GM10266 (cell line): ENCODE results near the gene OSBPL10.

Source experiments
- DNase-seq: peaks from one replicate; pipeline ENCODE4 v3.0.0; 2012; ENCODE audit errors: extremely low spot score
- TF ChIP-seq, protein P1 (sequence below): IDR thresholded peaks from 2 replicates; pipeline ENCODE4 v1.5.1; 2012; ENCODE audit warnings: mild to moderate bottlenecking, low read depth; ENCODE audit not compliant: control insufficient read depth, insufficient read depth; ENCODE audit errors: missing control alignments

Gene OSBPL10

DNA sequence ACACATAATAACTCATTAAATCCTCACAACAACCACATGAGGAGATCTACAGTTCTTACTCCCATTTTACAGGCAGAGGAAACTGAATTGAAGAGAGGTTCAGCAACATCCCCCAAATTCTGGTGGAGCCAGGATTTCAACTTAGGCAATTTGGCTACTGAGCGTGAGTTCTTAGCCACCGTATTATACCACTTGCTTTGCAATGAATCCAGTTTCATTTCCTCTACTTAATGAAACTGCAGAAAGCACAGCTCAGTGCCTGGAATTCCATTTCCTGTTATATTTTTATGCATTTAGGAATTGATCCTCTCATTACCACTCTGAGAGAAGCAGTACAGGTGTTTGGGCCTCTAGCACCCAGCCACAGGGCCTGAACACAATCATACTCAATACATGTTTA, 4.8 kb upstream of the OSBPL10 start:
- TF ChIP-seq, protein P1, sequence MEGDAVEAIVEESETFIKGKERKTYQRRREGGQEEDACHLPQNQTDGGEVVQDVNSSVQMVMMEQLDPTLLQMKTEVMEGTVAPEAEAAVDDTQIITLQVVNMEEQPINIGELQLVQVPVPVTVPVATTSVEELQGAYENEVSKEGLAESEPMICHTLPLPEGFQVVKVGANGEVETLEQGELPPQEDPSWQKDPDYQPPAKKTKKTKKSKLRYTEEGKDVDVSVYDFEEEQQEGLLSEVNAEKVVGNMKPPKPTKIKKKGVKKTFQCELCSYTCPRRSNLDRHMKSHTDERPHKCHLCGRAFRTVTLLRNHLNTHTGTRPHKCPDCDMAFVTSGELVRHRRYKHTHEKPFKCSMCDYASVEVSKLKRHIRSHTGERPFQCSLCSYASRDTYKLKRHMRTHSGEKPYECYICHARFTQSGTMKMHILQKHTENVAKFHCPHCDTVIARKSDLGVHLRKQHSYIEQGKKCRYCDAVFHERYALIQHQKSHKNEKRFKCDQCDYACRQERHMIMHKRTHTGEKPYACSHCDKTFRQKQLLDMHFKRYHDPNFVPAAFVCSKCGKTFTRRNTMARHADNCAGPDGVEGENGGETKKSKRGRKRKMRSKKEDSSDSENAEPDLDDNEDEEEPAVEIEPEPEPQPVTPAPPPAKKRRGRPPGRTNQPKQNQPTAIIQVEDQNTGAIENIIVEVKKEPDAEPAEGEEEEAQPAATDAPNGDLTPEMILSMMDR, result no peak
- no peak for DNase-seq

DNA sequence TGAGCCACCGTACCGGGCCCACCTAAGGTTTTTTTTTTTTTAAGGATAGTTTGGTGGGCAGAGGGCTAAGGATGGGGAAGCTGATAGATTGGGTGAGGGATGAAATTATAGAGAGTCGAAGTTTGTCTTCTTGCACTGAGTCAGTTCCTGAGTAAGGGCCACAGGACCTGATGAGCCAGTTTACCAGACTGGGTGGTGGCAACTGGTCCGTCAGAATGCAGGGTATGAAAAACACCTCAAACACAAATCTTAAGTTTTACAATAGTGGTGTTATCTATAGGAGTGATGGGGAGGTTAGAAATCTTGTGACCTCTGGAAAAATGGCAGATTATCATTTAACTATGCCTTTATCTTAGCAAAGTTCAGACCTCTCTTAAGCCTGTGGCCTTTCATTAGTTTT, 3.3 kb upstream of the OSBPL10 start:
- TF ChIP-seq, protein P1, result no peak
- DNase-seq, result no peak

- peak; percentile 13 for DNase-seq
- TF ChIP-seq, protein P1, result no peak
These were observed 394 bp downstream of the OSBPL10 start for GRCh38 chr3:31980530-31981205.

GRCh38 chr3:31979001-31979697, 1.9 kb downstream of the OSBPL10 start:
- TF ChIP-seq, protein P1, result no peak
- DNase-seq, result peak; percentile 50

DNA sequence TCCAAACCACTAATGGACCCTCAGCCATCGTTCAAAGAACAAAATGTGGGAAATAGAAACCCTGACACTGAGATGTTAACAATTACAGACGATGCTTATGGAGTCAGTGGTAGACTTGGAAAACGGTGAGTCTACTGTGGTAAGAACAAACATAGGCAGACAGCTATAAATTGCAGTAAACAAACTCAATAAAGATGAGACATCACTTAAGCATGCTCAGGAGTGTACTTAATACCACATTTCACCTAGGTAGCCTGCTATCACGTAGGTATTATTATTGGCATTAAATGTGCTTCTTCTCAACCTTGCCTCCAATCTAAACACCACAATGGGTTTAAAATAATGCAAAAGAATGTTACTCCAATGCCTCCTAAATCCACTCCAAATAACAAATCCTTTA, 2.5 kb downstream of the OSBPL10 start:
- TF ChIP-seq, protein P1, result no peak
- DNase-seq, result no peak

DNA sequence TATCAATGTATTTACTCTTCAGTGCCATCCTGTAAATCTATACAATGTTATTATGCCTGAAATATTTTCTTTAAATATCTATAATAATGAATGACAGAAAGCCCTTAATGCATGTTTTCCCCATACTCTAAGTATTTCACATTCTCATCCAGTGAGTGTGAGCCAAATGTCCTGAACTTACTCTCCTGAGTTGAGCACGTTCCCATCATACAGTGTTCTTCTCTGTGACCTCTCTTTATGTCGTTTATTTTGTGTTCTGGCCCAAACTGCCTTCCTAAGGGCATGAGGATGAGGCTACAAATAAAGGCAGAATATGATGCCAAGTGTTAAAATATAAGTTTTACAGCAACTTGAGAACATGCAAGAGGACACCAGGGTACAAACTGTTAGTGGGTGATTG, 3.3 kb downstream of the OSBPL10 start:
- TF ChIP-seq, protein P1, result no peak
- DNase-seq, result no peak

GRCh38 chr3:31976302-31976701, 4.8 kb downstream of the OSBPL10 start:
- DNase-seq, result no peak
- TF ChIP-seq, protein P1, result no peak
